Effector memory CD8-positive, alpha-beta T cell (primary cell): ENCODE results near the gene LACTB.

Source experiments
- ATAC-seq: fragments of 150-1000 bp; cut with Tn5 transposase; replicated peaks from 2 replicates; pipeline ENCODE4 v1.10.0; 2021; ENCODE audit warnings: mild to moderate bottlenecking, moderate library complexity
- DNase-seq, 3 experiments: peaks; one replicate each; pipeline ENCODE4 v3.0.0; 2021
- H3K27ac Mint-ChIP-seq, 2 donors: one replicate each; pipeline ENCODE4 v1.8.0; 2022; ENCODE audit warnings: mild to moderate bottlenecking in 2 of 2, mixed read lengths in 2 of 2, moderate library complexity in 2 of 2
- H3K27me3 Mint-ChIP-seq, 2 donors: one replicate each; pipeline ENCODE4 v1.8.0; 2022; ENCODE audit warnings: mixed read lengths in 2 of 2
- H3K36me3 Mint-ChIP-seq: one replicate; pipeline ENCODE4 v1.8.0; 2022; ENCODE audit warnings: mild to moderate bottlenecking, moderate library complexity, mixed read lengths; ENCODE audit not compliant: insufficient read depth
- H3K4me1 Mint-ChIP-seq, 2 donors: one replicate each; pipeline ENCODE4 v1.8.0; 2022; ENCODE audit warnings: low read depth in 2 of 2, mixed read lengths in 2 of 2
- H3K4me3 Mint-ChIP-seq, 2 donors: one replicate each; pipeline ENCODE4 v1.8.0; 2022; ENCODE audit warnings: mild to moderate bottlenecking in 2 of 2, mixed read lengths in 2 of 2, moderate library complexity in 2 of 2
- H3K9me3 Mint-ChIP-seq, 2 donors: one replicate each; pipeline ENCODE4 v1.8.0; 2022; ENCODE audit warnings: mixed read lengths in 2 of 2

Gene LACTB

DNA sequence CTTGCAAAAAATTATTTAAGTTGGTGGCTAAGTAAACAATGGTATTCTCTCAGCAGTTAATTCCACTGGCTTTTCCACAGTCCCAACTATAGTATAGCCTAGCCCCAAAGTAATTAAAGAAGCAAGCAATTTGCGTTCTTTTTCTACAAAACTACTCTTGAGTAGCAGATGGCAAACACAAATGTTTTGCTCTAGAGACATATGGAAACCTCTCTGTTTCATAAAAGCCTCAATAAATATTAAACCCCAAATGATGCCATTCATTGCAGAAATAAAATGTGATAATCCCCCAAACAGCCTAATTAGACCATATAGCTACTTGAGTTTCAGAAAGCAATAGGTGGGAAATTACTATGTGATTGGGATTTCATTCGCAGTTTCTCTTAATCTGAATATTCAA lies 59.1 kb downstream of the LACTB start:
- Mint-ChIP-seq H3K27ac (no peak overlapping the region), H3K27me3 (no peaks in the 10 kb centered on the region), H3K36me3 (no peaks in the 10 kb centered on the region), H3K4me1 (no peaks in the 10 kb centered on the region), H3K9me3 (no peaks in the 10 kb centered on the region), H3K4me3 (no peak overlapping the region)
- no peak for ATAC-seq
- no peak for DNase-seq

DNA sequence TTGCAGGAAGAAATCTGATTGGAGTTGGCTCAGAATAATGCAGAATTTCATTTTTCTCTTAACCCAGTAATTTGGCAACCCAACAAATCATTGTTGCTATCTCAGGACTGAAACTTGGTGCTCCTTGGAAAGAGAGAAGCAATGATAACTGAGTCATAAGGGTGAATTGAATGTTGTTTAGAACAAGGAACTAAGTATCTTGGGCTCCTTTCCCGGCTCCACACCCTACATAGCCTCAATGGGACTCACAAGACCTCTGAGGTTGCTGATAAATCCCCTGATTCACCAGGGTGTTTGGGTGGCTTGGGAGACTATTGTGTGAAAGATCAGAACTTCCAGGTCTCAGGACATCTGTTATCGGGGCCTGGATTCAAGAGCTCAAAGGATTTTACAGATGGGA lies 60.0 kb downstream of the LACTB start:
- Mint-ChIP-seq H3K4me3 (no peak overlapping the region), H3K27ac (peak overlapping the region in 1 of 2 donors; percentile 41), H3K27me3 (no peaks in the 10 kb centered on the region), H3K9me3 (no peaks in the 10 kb centered on the region), H3K36me3 (no peaks in the 10 kb centered on the region), H3K4me1 (no peaks in the 10 kb centered on the region)
- DNase-seq (no peak), ATAC-seq (no peak)

DNA sequence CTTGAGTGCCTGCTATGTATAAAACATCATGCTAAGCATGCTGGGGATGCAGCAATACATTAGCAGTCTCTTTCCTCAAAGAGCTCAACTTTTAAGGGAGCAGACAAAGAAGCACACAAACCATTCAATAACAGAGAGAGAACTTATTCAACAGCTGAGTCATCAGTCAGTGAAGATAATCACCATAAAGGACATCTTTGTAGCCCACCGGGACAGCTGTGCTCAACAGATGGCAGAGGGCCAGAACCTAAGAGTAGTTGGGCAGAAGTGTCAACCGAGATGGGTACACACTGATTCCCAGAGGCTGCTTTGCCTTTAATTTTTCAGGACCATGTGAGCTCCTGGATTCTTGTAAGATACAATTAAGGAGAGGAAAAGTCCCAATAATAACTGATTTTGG lies 63.5 kb downstream of the LACTB start:
- Mint-ChIP-seq H3K27me3 (no peaks in the 10 kb centered on the region), H3K4me3 (no peak overlapping the region), H3K36me3 (peaks cover 11% of the 10 kb centered on the region), H3K9me3 (no peaks in the 10 kb centered on the region), H3K4me1 (peaks cover 12 to 16% of the 10 kb centered on the region in 2 donors), H3K27ac (no peak overlapping the region)
- DNase-seq (no peak), ATAC-seq (no peak)

DNA sequence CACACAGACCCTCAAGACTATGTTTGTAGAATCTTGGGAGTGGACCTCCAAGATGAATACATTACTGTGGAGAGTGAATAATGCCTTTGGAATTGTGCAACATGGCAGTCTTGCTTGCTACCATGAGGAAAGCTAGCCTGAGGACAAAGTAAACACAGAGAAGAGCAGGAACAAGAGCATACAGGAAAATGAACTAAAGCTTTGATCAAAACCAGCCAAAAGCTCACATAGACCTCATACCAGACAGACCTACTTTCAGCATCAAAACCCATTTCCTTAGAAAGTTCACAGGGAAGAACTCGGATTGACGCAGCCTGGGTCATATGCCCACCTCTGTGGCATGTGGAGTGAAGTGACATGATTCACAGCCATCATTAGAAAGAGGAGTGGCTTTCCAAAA lies 64.4 kb downstream of the LACTB start:
- H3K36me3 Mint-ChIP-seq = peaks cover 18% of the 10 kb centered on the region
- H3K9me3 Mint-ChIP-seq = no peaks in the 10 kb centered on the region
- H3K4me3 Mint-ChIP-seq = no peak overlapping the region
- H3K27ac Mint-ChIP-seq = no peak overlapping the region
- no peak for DNase-seq
- no peaks in the 10 kb centered on the region for H3K27me3 Mint-ChIP-seq
- peaks cover 19 to 25% of the 10 kb centered on the region in 2 donors for H3K4me1 Mint-ChIP-seq
- no peak for ATAC-seq

DNA sequence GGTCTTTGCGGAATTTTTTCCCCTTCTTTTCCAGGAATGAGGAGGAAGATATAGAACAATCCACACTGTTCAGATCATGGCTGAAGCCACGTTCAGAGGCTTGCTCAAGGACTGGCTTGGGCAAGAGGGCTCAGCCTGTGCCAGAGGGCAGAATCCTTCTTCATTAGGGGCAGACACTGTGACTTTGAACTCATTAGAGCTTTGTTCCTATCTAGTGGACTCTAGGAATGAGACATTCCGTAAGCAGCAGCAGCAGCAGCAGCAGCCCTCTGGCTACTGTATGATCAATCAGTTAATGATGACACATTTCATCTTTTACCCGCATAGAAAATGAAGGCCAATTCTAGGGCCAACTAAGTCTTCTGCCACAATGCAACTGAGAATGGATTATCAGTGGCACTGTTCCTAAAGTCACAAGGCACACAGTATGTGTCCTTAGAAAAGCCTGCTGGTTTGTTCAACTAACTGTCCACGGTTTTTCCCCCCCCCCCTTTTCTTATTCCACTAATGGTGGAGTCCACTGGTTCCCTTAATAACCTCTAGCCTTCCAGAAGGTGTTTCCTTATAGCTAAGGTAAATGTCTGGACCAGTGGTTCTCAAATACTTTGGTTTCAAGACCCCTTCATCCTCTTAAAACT lies 66.0 kb downstream of the LACTB start:
- Mint-ChIP-seq H3K27me3 (no peaks in the 10 kb centered on the region), H3K4me3 (peak overlapping the region in 1 of 2 donors; percentile 98), H3K27ac (peak overlapping the region in 1 of 2 donors; percentile 89), H3K4me1 (peaks cover 32 to 39% of the 10 kb centered on the region in 2 donors), H3K9me3 (no peaks in the 10 kb centered on the region), H3K36me3 (peaks cover 26% of the 10 kb centered on the region)
- no peak for ATAC-seq
- DNase-seq = no peak

DNA sequence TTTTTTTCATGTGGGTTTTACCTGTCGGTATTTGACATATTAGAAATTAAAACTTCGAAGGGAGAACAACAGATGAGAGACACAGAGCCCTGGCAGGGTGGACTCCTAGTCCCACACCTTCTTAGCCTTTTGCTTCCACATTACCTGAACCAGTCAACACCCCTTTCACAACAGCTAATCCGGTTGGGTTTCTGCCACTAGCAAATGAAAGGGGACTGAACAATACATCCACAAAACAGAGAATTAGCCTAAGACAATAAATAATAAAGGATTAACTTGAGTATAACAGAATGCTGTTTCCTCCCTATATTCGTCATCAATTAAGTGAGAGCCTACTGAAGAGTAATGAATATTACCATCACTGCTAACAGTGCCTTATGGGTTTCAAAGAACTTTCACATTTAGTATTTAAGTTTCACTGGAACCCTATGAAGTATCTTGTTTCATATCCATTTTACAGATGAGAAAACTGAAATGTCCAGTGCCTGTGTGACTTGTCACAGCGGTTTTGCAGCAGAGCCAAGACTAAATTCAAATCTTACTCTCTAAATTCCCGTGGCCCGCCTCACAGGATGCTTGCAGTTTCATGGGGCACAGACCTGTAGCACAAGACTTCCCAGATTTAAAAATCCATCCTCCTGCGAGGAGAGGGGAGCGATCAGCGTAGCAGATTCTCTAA lies 66.7 kb downstream of the LACTB start:
- no peak for DNase-seq
- H3K9me3 Mint-ChIP-seq = no peaks in the 10 kb centered on the region
- peak overlapping the region; percentile 90 to 98 for H3K4me3 Mint-ChIP-seq
- ATAC-seq = no peak
- H3K27ac Mint-ChIP-seq = peak overlapping the region; percentile 89 to 97
- peaks cover 30% of the 10 kb centered on the region for H3K36me3 Mint-ChIP-seq
- no peaks in the 10 kb centered on the region for H3K27me3 Mint-ChIP-seq
- H3K4me1 Mint-ChIP-seq = peaks cover 34 to 40% of the 10 kb centered on the region in 2 donors

DNA sequence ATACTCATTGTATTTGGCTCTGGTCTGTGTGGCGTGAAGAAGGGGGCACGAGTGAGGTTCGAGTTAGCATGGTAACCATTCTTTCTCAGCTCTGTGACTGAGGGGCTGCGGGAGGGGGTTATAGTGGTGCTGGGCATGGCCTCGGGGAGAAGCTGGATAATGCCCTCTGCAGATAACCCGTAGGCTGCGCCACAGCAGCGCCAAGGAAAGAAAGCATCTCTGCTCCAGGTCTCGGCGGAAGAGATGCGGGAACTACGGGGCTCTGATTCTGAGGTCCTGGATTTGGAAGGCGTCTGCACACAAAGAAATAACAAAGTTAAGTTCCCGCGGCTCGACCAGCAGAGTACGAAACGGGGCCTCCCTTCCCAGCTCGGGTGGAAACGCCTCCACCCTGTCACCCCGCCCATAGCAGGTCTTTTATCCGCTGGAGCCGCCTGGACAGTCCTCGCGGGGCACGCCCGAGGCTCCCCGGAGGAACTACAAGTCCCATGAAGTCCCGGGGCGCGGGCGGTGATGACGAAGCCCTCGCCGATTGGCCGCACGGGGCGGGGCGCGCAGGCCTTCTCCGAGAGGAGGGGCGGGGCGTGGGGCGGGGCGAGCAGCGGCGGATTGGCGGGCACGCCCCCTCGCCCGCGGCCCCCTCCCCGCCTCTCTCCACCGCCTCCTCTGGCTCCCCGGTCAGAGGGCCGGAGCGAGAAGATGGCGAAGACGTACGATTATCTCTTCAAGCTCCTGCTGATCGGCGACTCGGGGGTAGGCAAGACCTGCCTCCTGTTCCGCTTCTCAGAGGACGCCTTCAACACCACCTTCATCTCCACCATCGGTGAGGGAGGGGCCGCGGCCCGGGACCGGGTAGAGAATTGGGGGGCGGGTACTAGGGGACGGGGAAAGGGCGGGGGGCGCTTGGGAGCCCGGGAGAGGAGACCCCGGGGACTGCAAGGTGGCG lies 67.5 kb downstream of the LACTB start, which contains the start of gene RAB8B:
Gene RAB8B (plus strand): TSS at position 681 of the 946 bp plus-strand sequence. CDS start 19 bp downstream, at position 700.
- H3K4me1 Mint-ChIP-seq = peaks cover 40 to 46% of the 10 kb centered on the region in 2 donors
- ATAC-seq (peak; percentile 71), DNase-seq (peak; percentile 93 to 94 (median 94))
- H3K9me3 Mint-ChIP-seq = no peaks in the 10 kb centered on the region
- peak within 1 kb of the TSS; percentile 90 to 98 for H3K4me3 Mint-ChIP-seq
- peaks cover 30% of the 10 kb centered on the region for H3K36me3 Mint-ChIP-seq
- H3K27ac Mint-ChIP-seq = peak within 1 kb of the TSS; percentile 89 to 97
- H3K27me3 Mint-ChIP-seq = no peaks in the 10 kb centered on the region

DNA sequence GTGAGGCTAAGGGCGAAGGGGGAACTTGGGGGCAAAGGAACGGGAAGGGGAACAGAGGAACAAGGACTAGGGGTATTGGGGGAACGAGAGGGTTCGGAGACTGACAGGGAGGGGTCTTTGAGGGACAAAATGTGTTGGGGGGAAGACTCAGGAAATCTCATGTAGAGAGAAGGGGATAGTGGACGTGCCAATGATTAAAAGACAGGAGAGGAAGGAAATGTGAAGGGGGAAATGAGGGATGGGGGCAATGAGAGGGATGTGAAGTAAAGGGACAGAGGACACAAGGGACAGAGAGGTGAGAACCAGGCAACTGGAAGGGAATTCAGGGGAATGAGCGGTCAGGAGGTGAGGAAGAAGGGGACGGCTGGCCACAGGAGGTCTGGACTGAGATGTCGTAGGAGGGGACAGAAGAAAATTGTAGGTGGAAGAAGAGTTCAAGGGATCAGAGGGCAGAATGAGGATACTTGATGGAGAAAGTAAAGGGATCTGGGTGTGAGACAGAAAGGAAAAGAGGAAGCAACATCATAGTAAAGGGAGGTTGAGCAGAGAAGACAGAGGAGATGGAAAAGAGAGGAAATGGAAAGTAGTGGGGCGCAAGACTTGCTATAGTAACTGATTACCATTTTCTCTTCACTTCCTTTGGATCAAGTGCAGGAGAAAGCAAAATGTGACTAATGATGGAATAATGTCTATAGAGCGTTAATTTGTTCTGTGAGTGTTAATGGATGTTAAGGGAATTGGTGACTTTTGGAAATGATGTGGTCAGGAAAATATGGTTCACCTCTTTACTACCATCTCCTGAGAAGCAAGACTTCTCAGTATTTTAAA lies 68.5 kb downstream of the LACTB start:
- ATAC-seq (no peak), DNase-seq (no peak)
- Mint-ChIP-seq H3K4me1 (peaks cover 44 to 54% of the 10 kb centered on the region in 2 donors), H3K27ac (peak overlapping the region; percentile 89 to 97), H3K9me3 (no peaks in the 10 kb centered on the region), H3K27me3 (no peaks in the 10 kb centered on the region), H3K4me3 (peak overlapping the region; percentile 90 to 98), H3K36me3 (peaks cover 30% of the 10 kb centered on the region)

DNA sequence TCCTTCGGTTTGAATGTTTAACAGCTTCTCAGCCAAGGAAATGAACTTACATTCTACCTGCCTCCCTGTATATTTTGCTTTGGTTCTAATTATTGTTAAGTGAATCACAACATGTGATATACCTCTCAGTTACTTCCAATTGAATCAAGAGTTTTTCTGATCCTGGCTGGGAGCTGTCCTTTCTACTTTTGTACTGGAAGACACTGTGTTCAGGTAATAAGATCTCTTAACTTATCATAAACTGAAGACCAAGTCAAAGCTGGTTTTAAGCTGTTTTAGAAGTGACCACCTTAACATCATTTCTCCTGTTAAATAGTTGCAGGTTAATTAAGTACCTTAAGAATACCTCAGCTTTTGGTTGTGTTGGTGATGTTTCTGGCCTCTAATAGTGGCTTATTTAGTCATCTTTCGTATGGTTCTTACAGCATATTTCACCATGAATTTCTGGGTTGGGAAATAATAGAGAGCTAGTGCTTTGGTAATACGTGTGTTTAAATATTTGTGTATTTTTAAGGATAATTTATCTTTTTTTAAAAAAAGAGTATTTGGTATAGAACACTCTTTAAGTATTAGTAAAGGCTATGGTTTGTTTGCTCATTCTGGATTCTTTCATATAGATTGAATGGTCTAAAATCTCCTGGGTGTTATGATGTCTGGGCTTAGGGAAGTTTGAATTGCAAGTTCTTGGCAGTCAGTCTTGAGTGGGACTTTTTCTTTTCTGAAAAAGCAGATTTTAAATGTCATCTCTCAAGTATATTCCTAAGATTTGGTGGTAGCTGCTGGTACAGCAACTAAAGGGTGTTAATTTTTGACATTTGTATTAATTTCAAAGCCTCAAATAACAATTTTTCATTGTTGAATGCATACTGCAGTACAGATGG lies 69.3 kb downstream of the LACTB start:
- Mint-ChIP-seq H3K4me3 (peak overlapping the region; percentile 90 to 98), H3K27ac (peak overlapping the region; percentile 89 to 97), H3K4me1 (peaks cover 53 to 61% of the 10 kb centered on the region in 2 donors), H3K27me3 (no peaks in the 10 kb centered on the region), H3K9me3 (no peaks in the 10 kb centered on the region), H3K36me3 (peaks cover 36% of the 10 kb centered on the region)
- DNase-seq (no peak), ATAC-seq (no peak)
